Cardiac fibroblast (primary cell): ENCODE measurements around the gene THSD7A.

Experiments
- DNase-seq, 2 donors: peaks; one replicate each; pipeline versions ENCODE4 v3.0.0 to v3.0.0-alpha.2; 2010; ENCODE audit warnings: low read depth in 2 of 2
- H3K4me3 ChIP-seq, 2 donors: replicated peaks in 1 of 2; 1 replicate in 1 of 2; 2 replicates in 1 of 2; pipeline ENCODE4 v1.5.1; 2011; ENCODE audit warnings: low read depth in 2 of 2, low read length in 2 of 2, mild to moderate bottlenecking in 2 of 2, moderate library complexity in 1 of 2
- CTCF ChIP-seq: IDR thresholded peaks from one replicate; pipeline ENCODE4 v1.5.1; 2011; ENCODE audit warnings: low read depth, mild to moderate bottlenecking, low read length, inconsistent platforms

Gene THSD7A

GRCh38 chr7:11858026-11858425, 26.0 kb upstream of the THSD7A start:
- no peak overlapping the region for H3K4me3 ChIP-seq
- DNase-seq = no peak
- no peak for TF ChIP-seq CTCF

GRCh38 chr7:11848251-11848650, 16.3 kb upstream of the THSD7A start:
- H3K4me3 ChIP-seq = no peak overlapping the region
- no peak for TF ChIP-seq CTCF
- no peak for DNase-seq

GRCh38 chr7:11847336-11847735, 15.3 kb upstream of the THSD7A start:
- H3K4me3 ChIP-seq = no peak overlapping the region
- peak; percentile 39 to 41 for DNase-seq
- no peak for TF ChIP-seq CTCF

GRCh38 chr7:11846361-11846955, 14.5 kb upstream of the THSD7A start:
- H3K4me3 ChIP-seq = no peak overlapping the region
- TF ChIP-seq CTCF = no peak
- peak in 1 of 2 donors; percentile 28 for DNase-seq

- DNase-seq = peak in 1 of 2 donors; percentile 29
- no peak overlapping the region for H3K4me3 ChIP-seq
- no peak for TF ChIP-seq CTCF
Observed at GRCh38 chr7:11843113-11843765, 11.2 kb upstream of the THSD7A start.

- H3K4me3 ChIP-seq = no peak overlapping the region
- no peak for TF ChIP-seq CTCF
- DNase-seq = no peak
Observed at GRCh38 chr7:11841657-11842056, 9.7 kb upstream of the THSD7A start.
